GM13977 (cell line): ENCODE measurements around the gene SLC10A7.

Experiments used
- DNase-seq: peaks from one replicate; pipeline ENCODE4 v3.0.0; 2012; ENCODE audit warnings: low spot score
- in situ Hi-C: fragments of 300-500 bp; cut with MboI; formaldehyde crosslinking; loops from one replicate; pipeline ENCODE4 v1.12.0; 2022; ENCODE audit warnings: low sequenced_read_pairs, low pct_unique_long_range_greater_than_20kb, mixed read lengths, inconsistent platforms; ENCODE audit not compliant: unreplicated experiment
- TF ChIP-seq, protein P1 (sequence below): IDR thresholded peaks from 2 replicates; pipeline ENCODE4 v1.5.1; 2012; ENCODE audit warnings: mild to moderate bottlenecking, control low read depth; ENCODE audit not compliant: insufficient read depth; ENCODE audit errors: extremely low read depth, missing control alignments

SLC10A7 gene

DNA sequence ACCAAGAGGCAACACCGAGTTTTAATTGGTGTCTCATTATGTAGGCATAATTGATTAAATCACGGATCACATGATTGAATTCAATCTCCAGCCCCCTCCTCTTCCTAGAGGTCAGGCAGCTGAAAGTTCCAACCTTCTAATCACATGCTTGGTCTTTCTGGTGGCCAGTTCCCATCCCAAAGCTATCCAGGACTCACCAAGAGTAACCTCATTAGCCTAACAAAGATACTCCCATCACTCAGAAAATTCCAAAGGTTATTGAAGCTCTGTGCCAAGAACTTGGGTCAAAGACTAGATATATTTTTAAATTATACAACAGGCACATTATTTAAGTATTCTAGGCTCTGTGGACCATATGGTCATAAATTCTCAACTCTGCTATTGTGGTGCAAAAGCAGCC is 65.1 kb downstream of the SLC10A7 start:
- in situ Hi-C loops: no loop called here
- DNase-seq: no peak
- TF ChIP-seq, protein P1, sequence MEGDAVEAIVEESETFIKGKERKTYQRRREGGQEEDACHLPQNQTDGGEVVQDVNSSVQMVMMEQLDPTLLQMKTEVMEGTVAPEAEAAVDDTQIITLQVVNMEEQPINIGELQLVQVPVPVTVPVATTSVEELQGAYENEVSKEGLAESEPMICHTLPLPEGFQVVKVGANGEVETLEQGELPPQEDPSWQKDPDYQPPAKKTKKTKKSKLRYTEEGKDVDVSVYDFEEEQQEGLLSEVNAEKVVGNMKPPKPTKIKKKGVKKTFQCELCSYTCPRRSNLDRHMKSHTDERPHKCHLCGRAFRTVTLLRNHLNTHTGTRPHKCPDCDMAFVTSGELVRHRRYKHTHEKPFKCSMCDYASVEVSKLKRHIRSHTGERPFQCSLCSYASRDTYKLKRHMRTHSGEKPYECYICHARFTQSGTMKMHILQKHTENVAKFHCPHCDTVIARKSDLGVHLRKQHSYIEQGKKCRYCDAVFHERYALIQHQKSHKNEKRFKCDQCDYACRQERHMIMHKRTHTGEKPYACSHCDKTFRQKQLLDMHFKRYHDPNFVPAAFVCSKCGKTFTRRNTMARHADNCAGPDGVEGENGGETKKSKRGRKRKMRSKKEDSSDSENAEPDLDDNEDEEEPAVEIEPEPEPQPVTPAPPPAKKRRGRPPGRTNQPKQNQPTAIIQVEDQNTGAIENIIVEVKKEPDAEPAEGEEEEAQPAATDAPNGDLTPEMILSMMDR: no peak

DNA sequence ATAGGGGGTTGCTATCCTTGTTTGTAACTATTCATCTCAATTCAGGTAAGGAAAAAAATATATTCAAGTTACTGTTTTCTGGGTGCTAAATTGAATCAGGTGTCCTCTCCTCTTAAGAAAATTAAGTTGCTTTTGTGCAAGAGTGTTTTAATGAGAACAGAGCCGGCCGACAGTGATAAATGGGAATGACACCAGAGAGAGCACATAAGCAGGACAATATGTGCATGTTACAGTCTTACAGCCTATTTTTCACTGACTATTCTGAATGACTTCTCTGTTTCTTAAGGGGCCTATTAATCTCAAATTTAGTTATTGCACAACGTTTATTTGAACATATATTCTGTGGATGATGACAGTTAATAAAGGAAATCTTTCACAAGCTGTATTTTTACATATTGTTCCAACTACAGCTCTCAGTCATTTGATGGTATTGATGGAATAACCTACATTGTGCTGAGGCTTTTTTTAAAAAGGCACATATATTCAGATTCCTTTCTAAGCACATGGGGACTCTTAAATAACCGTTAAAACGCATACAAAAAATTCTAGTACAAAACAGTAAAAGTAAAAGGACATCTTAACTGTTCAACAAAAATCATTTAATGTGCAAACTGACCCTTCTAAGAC is 68.4 kb downstream of the SLC10A7 start:
- in situ Hi-C loops: no loop called here
- TF ChIP-seq, protein P1: no peak
- no peak for DNase-seq

DNA sequence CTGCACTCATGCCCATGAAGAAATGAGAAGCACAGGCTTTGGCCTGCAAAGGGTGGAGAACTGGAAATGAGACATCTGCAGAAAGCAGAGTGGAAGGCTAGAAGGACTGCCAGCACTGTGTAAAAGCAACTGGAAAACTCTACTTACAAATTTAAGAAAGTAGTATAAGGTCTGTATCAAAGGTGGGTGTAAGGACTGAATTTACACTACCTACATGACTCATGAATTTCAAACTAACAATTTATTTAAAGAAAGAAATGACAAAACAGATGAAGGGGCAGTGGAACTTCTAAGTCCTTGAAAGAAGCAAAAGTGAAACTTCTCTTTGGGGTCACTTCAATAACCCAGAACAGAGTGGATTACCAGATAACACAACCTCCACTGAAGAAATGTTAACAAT is 71.2 kb downstream of the SLC10A7 start:
- in situ Hi-C loops: no loop called here
- peak; percentile 55 for DNase-seq
- TF ChIP-seq, protein P1: no peak

DNA sequence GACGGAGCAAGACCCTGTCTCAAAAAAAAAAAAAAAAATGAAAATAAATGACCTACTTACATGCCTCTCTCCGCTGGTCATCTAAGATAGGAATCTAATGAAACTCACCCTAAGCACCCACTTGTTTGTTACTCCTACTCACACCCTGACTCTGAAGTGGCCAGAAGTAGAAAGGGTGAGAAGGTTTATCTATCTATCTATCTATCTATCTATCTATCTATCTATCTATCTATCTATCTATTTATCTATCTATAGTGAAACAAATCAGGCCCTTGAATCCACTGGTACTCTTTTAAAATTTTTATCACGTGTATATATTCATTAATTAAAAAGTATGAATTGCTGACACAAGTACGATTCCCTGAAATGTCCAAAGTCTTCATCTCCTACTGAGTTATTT is 75.2 kb downstream of the SLC10A7 start:
- in situ Hi-C loops: no loop called here
- no peak for DNase-seq
- TF ChIP-seq, protein P1: no peak

DNA sequence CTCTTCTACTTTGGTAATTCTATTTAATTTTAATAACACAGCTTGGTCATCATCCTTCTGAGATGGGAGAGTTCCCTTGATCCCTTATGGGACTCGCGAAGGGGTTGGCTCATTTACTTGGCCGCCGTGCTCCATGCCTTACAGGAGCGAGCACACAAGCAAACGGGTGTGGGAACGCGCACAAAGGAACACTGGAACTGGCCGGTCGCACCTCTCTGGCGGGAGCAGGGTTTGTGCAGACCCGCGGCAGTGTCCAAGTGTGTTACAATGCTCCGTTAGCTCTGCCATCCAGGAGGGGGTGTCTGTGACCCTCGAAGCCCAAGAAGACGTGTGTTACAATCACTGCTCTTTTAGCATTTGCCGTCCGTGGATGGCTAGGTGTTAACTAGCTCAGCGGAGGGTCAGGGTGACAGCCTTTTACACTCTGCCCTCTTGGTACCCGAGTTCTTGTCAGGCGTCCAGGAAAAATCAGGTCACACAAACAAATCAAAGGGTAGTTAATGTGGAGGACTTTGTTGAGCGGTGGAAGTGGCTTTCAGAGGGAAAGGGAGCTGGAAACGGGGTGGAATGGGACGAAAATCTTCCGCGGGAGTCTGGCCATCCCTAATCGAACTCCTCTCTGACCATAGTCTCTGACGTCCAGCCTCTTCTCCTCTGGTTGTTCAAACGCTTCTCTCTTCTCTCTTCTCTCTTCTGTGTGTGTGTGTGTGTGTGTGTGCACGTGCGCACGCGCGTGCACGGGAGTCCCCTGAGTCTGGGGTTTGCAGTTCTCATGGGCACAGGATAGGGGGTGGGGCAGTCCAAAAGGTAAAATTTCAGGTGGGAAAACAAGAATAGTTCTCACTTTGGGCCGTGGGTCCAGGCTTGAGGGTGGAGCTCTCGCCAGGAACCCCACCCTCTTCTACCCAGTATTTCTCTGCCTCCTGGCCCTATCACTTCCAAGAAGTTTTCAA is 76.3 kb downstream of the SLC10A7 start:
- TF ChIP-seq, protein P1: no peak
- no peak for DNase-seq
- in situ Hi-C loops: no loop called here

DNA sequence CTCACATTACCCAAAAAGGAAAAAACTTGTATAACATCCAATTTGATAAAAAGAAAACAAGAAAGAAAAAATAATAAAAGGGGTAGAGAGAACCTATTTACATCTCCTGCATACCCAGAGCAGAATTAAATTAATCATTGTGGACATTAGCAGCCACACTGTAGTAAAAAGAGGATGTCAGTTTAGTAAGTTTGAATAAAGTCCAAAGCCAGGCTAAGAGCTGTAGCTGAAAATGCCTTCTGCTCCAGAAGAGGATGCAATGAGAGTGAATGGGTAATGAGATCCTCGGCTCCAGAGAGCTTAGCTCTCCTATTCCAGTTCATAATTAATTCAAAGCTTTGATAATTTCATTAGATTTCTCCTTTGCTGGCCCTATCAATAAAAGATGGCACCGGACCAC is 78.2 kb downstream of the SLC10A7 start:
- TF ChIP-seq, protein P1: no peak
- no peak for DNase-seq

More for the DNA sequence above, 78.2 kb downstream of the SLC10A7 start:
- in situ Hi-C loops: no loop called here
